Fibroblast of lung (primary cell): ENCODE measurements around the gene CTNNA1. TPM values are rescaled to one million over a fixed set of nuclear protein-coding genes. Genes with fewer than 3 reads are reported as not detected.

Experiments used
- DNase-seq, 2 donors: peaks; one replicate each; pipeline versions ENCODE4 v3.0.0 to v3.0.0-alpha.2; 2010; ENCODE audit warnings: low read depth in 2 of 2
- H2AFZ ChIP-seq: 2 replicates; pipeline ENCODE4 v1.5.1; 2012; ENCODE audit warnings: low read length, control low read depth, inconsistent platforms
- H3K27ac ChIP-seq: 2 replicates; pipeline ENCODE4 v1.5.1; 2011; ENCODE audit warnings: low read length, control low read depth; ENCODE audit not compliant: insufficient read depth
- H3K27me3 ChIP-seq: 2 replicates; pipeline ENCODE4 v1.5.1; 2011; ENCODE audit warnings: mild to moderate bottlenecking, low read length; ENCODE audit not compliant: control insufficient read depth, insufficient read depth
- H3K36me3 ChIP-seq: 2 replicates; pipeline ENCODE4 v1.5.1; 2011; ENCODE audit warnings: low read length; ENCODE audit not compliant: control insufficient read depth, insufficient read depth
- H3K4me1 ChIP-seq: 2 replicates; pipeline ENCODE4 v1.5.1; 2011; ENCODE audit warnings: low read length; ENCODE audit not compliant: control insufficient read depth, insufficient read depth; ENCODE audit errors: extremely low read depth
- H3K4me2 ChIP-seq: 2 replicates; pipeline ENCODE4 v1.5.1; 2011; ENCODE audit warnings: low read length, control low read depth; ENCODE audit not compliant: insufficient read depth; ENCODE audit errors: extremely low read depth
- H3K4me3 ChIP-seq, 4 experiments: fragments of 200-600 bp in 1 of 4; sonication (generic) in 1 of 4; replicated peaks in 1 of 4; 2 replicates each; pipeline ENCODE4 v1.5.1; 2011 to 2016; ENCODE audit warnings: low read length in 4 of 4, low read depth in 3 of 4, mild to moderate bottlenecking in 3 of 4, control low read depth in 2 of 4, inconsistent platforms in 1 of 4, mixed read lengths in 1 of 4; ENCODE audit not compliant: insufficient read depth in 1 of 4; ENCODE audit errors: control extremely low read depth in 1 of 4
- H3K79me2 ChIP-seq: 2 replicates; pipeline ENCODE4 v1.5.1; 2012; ENCODE audit warnings: mild to moderate bottlenecking, low read length, inconsistent platforms; ENCODE audit not compliant: control insufficient read depth, insufficient read depth
- H3K9ac ChIP-seq: 2 replicates; pipeline ENCODE4 v1.5.1; 2011; ENCODE audit warnings: mild to moderate bottlenecking, low read length, control low read depth; ENCODE audit not compliant: insufficient read depth
- H3K9me3 ChIP-seq: 2 replicates; pipeline ENCODE4 v1.5.1; 2012; ENCODE audit warnings: low read depth, low read length; ENCODE audit not compliant: control insufficient read depth, insufficient read depth
- H4K20me1 ChIP-seq: 2 replicates; pipeline ENCODE4 v1.5.1; 2011; ENCODE audit warnings: low read length; ENCODE audit not compliant: control insufficient read depth, insufficient read depth; ENCODE audit errors: extremely low read depth
- CTCF ChIP-seq, 2 donors: IDR thresholded peaks in 1 of 2; conservative IDR thresholded peaks in 1 of 2; 1 replicate in 1 of 2; 2 replicates in 1 of 2; pipeline ENCODE4 v1.5.1; 2011 to 2012; ENCODE audit warnings: low read length in 2 of 2, control low read depth in 1 of 2, inconsistent platforms in 1 of 2, low read depth in 1 of 2, mild to moderate bottlenecking in 1 of 2
- EZH2 ChIP-seq: IDR thresholded peaks from 2 replicates; pipeline ENCODE4 v1.5.1; 2012; ENCODE audit warnings: low read length, control low read depth, mild to moderate bottlenecking; ENCODE audit errors: missing control alignments
- polyA plus RNA-seq, 2 donors: library from polyadenylated mRNA; depleted of rRNA in 1 of 2; stranded (reverse) in 1 of 2; unstranded in 1 of 2; fragments of >200 nt; gene quantifications; 2 replicates each; pipeline ENCODE4 v1.2.1, GENCODE V29; 2011 to 2012; ENCODE audit warnings: missing spikeins in 1 of 2
- total RNA-seq: library from RNA; depleted of rRNA; stranded (reverse); fragments of >200 nt; gene quantifications from 2 replicates; pipeline ENCODE4 v1.2.1, GENCODE V29; 2014

Gene CTNNA1
- total and polyA plus RNA-seq, 2 donors (not counting 1 experiment from before 2014, with no cell fraction given), result 181 to 557 TPM

- Histone ChIP-seq H3K79me2 (no peaks in the 10 kb centered on the region), H3K36me3 (no peaks in the 10 kb centered on the region), H3K27me3 (no peaks in the 10 kb centered on the region), H3K27ac (no peak overlapping the region), H3K4me1 (peaks cover 4% of the 10 kb centered on the region), H3K4me3 (no peak overlapping the region), H2AFZ (no peak overlapping the region), H3K9me3 (no peaks in the 10 kb centered on the region), H4K20me1 (no peaks in the 10 kb centered on the region), H3K4me2 (no peak overlapping the region), H3K9ac (no peak overlapping the region)
- DNase-seq, result no peak
- TF ChIP-seq CTCF (conservative IDR thresholded peaks at IDR 0.05 in 1 of 2, IDR thresholded peaks at IDR 0.05 in 1 of 2; ENCODE audit: low read depth in 1 of 2, low read length in 2 of 2) (no peak), EZH2 (no peak)
Observed at GRCh38 chr5:138983984-138984383, 230.8 kb downstream of the CTNNA1 start.

Other genes starting within 250 kb of the CTNNA1 start
- gene ETF1, start 210.2 kb upstream of the CTNNA1 start, total RNA-seq, result 117 and 118 TPM in 2 replicates
- 94.0 and 103 TPM in 2 replicates for gene ETF1, start 210.2 kb upstream of the CTNNA1 start, polyA plus RNA-seq
- gene HSPA9, start 178.0 kb upstream of the CTNNA1 start, total RNA-seq, result 482 and 522 TPM in 2 replicates
- gene HSPA9, start 178.0 kb upstream of the CTNNA1 start, polyA plus RNA-seq, result 148 and 190 TPM in 2 replicates
- 1.0 and 1.3 TPM in 2 replicates for gene LRRTM2, start 121.9 kb downstream of the CTNNA1 start, total RNA-seq
- gene LRRTM2, start 121.9 kb downstream of the CTNNA1 start, polyA plus RNA-seq, result 0.33 and 1.8 TPM in 2 replicates